ENCODE data around the gene IPO13.

Gene IPO13

DNA sequence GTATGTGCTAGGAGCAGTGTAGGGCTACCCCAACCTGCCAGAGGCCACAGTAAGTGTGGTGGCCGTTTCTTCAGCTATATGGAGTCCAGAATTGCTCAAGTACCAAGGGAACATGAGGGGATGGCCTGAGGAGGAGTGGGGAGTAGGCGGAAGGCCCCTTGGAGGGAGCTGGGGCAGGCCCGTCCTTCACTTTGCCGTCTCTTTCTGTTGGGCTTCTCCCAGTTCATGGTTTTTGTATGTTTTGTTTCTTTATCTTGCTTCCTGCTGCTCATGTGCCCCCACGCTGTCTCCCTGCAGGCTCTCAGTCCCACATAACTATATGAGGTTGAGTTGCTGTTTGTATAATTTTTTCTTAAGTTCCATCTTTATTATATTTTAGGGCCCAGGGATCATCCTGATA is 17.1 kb downstream of the IPO13 start:
- no peak overlapping the region for H3K27ac ChIP-seq
- TF ChIP-seq ZFX (IDR thresholded peaks at IDR 0.05), result no peak
- TF ChIP-seq, protein P1, sequence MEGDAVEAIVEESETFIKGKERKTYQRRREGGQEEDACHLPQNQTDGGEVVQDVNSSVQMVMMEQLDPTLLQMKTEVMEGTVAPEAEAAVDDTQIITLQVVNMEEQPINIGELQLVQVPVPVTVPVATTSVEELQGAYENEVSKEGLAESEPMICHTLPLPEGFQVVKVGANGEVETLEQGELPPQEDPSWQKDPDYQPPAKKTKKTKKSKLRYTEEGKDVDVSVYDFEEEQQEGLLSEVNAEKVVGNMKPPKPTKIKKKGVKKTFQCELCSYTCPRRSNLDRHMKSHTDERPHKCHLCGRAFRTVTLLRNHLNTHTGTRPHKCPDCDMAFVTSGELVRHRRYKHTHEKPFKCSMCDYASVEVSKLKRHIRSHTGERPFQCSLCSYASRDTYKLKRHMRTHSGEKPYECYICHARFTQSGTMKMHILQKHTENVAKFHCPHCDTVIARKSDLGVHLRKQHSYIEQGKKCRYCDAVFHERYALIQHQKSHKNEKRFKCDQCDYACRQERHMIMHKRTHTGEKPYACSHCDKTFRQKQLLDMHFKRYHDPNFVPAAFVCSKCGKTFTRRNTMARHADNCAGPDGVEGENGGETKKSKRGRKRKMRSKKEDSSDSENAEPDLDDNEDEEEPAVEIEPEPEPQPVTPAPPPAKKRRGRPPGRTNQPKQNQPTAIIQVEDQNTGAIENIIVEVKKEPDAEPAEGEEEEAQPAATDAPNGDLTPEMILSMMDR (conservative IDR thresholded peaks at IDR 0.05), result no peak

DNA sequence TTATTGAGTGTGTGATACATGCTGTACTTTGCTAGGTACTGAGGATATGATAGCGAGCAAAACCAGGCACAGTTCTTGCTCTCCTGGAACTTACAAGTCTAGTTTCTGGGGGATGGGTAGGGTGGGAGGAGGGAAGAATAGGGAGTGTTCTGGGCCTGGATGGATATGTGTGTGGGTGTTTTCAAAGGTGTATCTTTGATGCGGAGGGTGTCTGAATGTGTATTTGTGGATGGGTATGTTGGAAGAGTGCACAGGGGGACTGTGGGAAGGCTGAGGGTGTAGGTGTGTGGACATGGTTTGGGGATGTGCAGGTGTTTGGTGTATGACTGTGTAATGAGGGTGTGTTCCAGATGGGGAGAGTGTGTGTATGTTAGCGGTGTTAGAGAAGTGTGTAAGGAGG is 18.6 kb downstream of the IPO13 start:
- no peak overlapping the region for H3K27ac ChIP-seq
- TF ChIP-seq, protein P1 (conservative IDR thresholded peaks at IDR 0.05), result no peak
- TF ChIP-seq ZFX (IDR thresholded peaks at IDR 0.05), result no peak

DNA sequence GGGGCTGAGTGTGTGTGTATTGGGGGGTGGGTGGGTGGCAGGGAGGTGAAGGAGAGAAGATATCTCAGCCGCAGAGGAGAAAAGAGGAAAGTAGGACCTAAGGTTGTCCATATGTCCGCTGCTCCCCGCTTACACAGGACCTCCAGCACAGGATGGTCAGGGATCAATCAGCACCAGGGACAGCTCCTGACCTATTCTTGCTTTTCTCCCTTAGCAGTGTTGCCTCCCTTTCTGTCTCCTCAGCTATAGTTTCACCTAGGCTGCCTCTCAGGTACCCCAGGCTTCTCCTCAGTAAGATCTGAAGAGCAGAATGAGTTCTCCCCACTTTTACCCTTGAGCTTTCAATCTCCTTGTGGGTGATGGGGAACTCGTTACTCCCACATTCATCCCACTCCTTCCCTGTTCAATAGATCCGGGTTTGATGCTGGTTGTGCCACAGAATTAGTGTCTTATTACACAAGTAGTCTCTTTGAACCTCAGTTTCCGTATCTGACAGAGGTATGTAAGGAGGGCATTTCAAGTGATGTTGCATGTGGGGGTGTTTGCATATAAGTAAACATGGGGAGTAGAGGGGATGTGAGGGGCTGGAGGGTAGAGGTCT is 21.7 kb downstream of the IPO13 start:
- TF ChIP-seq ZFX (IDR thresholded peaks at IDR 0.05), result no peak
- TF ChIP-seq, protein P1 (conservative IDR thresholded peaks at IDR 0.05), result no peak
- H3K27ac ChIP-seq, result no peak overlapping the region

- TF ChIP-seq ZFX (IDR thresholded peaks at IDR 0.05), result no peak
- TF ChIP-seq, protein P1 (conservative IDR thresholded peaks at IDR 0.05), result no peak
- no peak overlapping the region for H3K27ac ChIP-seq
These were observed 22.6 kb downstream of the IPO13 start for GRCh38 chr1:43969416-43969745.

- H3K27ac ChIP-seq, result peak within 1 kb of the TSS; percentile 68
- TF ChIP-seq, protein P1 (conservative IDR thresholded peaks at IDR 0.05), result no peak
- no peak for TF ChIP-seq ZFX (IDR thresholded peaks at IDR 0.05)
These were observed 23.2 kb downstream of the IPO13 start, which contains the start of gene DPH2 for GRCh38 chr1:43969746-43970466. TSS of gene DPH2 (plus strand) at chr1:43970010. CDS start at chr1:43970176, 166 bp downstream.

DNA sequence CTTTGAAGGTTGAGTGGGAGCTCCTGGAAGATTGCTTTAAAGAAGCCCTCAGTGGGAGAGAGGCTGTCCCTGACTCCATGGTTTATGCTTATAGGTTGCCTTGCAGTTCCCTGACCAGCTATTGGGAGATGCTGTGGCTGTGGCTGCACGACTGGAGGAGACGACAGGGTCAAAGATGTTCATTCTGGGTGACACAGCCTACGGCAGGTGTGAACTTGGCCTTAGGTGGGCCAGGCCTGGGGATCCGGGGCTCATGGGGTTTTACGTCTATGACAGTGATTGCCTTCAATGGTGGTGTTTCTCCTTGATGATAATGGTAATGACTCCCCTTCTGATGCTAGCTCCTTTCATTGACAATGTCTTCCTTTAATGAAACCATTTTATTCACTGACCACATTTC is 23.8 kb downstream of the IPO13 start:
- no peak for TF ChIP-seq ZFX (IDR thresholded peaks at IDR 0.05)
- TF ChIP-seq, protein P1 (conservative IDR thresholded peaks at IDR 0.05), result no peak
- peak overlapping the region; percentile 68 for H3K27ac ChIP-seq

GRCh38 chr1:43970911-43971310 is 24.2 kb downstream of the IPO13 start:
- no peak overlapping the region for H3K27ac ChIP-seq
- TF ChIP-seq ZFX (IDR thresholded peaks at IDR 0.05), result no peak
- TF ChIP-seq, protein P1 (conservative IDR thresholded peaks at IDR 0.05), result no peak

All from C4-2B (cell line).